Neuronal stem cell (in vitro differentiated cells): Measurements from ENCODE around the gene TMEM260. TPM values are rescaled to one million over a fixed set of nuclear protein-coding genes. Genes with fewer than 3 reads are reported as not detected.
A peak's percentile ranks its signal among the peaks of the same experiment; 100 is the strongest.

Experiments used
- DNase-seq: peaks from one replicate; pipeline ENCODE4 v3.0.0-alpha.2; 2013; ENCODE audit warnings: low spot score
- H2AFZ ChIP-seq: one replicate; pipeline ENCODE4 v1.6.1; 2013; ENCODE audit warnings: mild to moderate bottlenecking, low read length, inconsistent platforms
- H2AK5ac ChIP-seq: 2 replicates; pipeline ENCODE4 v1.6.1; 2013; ENCODE audit warnings: low read depth, mild to moderate bottlenecking, inconsistent platforms, low read length, moderate library complexity, mixed read lengths
- H2BK120ac ChIP-seq: 2 replicates; pipeline ENCODE4 v1.6.1; 2013; ENCODE audit warnings: low read depth, mild to moderate bottlenecking, inconsistent platforms, low read length, moderate library complexity, mixed read lengths
- H2BK12ac ChIP-seq: one replicate; pipeline ENCODE4 v1.6.1; 2013; ENCODE audit warnings: low read length, inconsistent platforms
- H2BK15ac ChIP-seq: 2 replicates; pipeline ENCODE4 v1.6.1; 2013; ENCODE audit warnings: mild to moderate bottlenecking, low read length, inconsistent platforms, mixed read lengths
- H2BK5ac ChIP-seq: one replicate; pipeline ENCODE4 v1.6.1; 2013; ENCODE audit warnings: inconsistent platforms, mild to moderate bottlenecking, low read length, moderate library complexity
- H3K14ac ChIP-seq: one replicate; pipeline ENCODE4 v1.6.1; 2013; ENCODE audit warnings: low read length, inconsistent platforms
- H3K18ac ChIP-seq: 2 replicates; pipeline ENCODE4 v1.6.1; 2013; ENCODE audit warnings: low read length, inconsistent platforms
- H3K23ac ChIP-seq: 2 replicates; pipeline ENCODE4 v1.6.1; 2013; ENCODE audit warnings: low read depth, mild to moderate bottlenecking, mixed read lengths, low read length, inconsistent platforms; ENCODE audit not compliant: poor library complexity
- H3K27ac ChIP-seq: replicated peaks from 3 replicates; pipeline ENCODE4 v1.5.1; 2013; ENCODE audit warnings: low read length, inconsistent platforms
- H3K27me3 ChIP-seq, 3 experiments: 2 replicates each; pipeline ENCODE4 v1.6.1; 2013; ENCODE audit warnings: low read length in 3 of 3, mild to moderate bottlenecking in 2 of 3, inconsistent platforms in 1 of 3, low read depth in 1 of 3, mixed read lengths in 1 of 3, moderate library complexity in 1 of 3; ENCODE audit not compliant: control insufficient read depth in 3 of 3, insufficient read depth in 3 of 3
- H3K36me3 ChIP-seq, 2 donors: replicated peaks in 1 of 2; 2 replicates each; pipeline ENCODE4 v1.6.1; 2013; ENCODE audit warnings: low read length in 2 of 2; ENCODE audit not compliant: control insufficient read depth in 2 of 2, insufficient read depth in 2 of 2
- H3K4ac ChIP-seq: 2 replicates; pipeline ENCODE4 v1.6.1; 2013; ENCODE audit warnings: inconsistent platforms, mild to moderate bottlenecking, low read length, moderate library complexity
- H3K4me1 ChIP-seq, 2 donors: 1 replicate in 1 of 2; 2 replicates in 1 of 2; pipeline ENCODE4 v1.6.1; 2013; ENCODE audit warnings: low read length in 2 of 2, low read depth in 1 of 2; ENCODE audit not compliant: control insufficient read depth in 2 of 2, insufficient read depth in 1 of 2
- H3K4me2 ChIP-seq: one replicate; pipeline ENCODE4 v1.6.1; 2013; ENCODE audit warnings: mild to moderate bottlenecking, low read length, inconsistent platforms; ENCODE audit not compliant: insufficient read depth, poor library complexity, severe bottlenecking
- H3K4me3 ChIP-seq, 2 donors: 2 replicates each; pipeline ENCODE4 v1.5.1; 2013; ENCODE audit warnings: low read length in 2 of 2, mild to moderate bottlenecking in 2 of 2, inconsistent platforms in 1 of 2, moderate library complexity in 1 of 2
- H3K79me1 ChIP-seq: one replicate; pipeline ENCODE4 v1.6.1; 2013; ENCODE audit warnings: low read depth, mild to moderate bottlenecking, inconsistent platforms, low read length, moderate library complexity
- H3K9ac ChIP-seq: one replicate; pipeline ENCODE4 v1.6.1; 2013; ENCODE audit warnings: mild to moderate bottlenecking, low read depth, low read length, inconsistent platforms; ENCODE audit not compliant: poor library complexity
- H3K9me3 ChIP-seq, 2 donors: replicated peaks in 1 of 2; 2 replicates each; pipeline versions ENCODE3 to v1.6.1; 2013; ENCODE audit warnings: low read length in 2 of 2, mild to moderate bottlenecking in 2 of 2, inconsistent platforms in 1 of 2, low read depth in 1 of 2, mixed read lengths in 1 of 2, moderate library complexity in 1 of 2; ENCODE audit not compliant: control insufficient read depth in 2 of 2, insufficient read depth in 1 of 2
- H4K8ac ChIP-seq: one replicate; pipeline ENCODE4 v1.6.1; 2013; ENCODE audit warnings: low read depth, mild to moderate bottlenecking, inconsistent platforms, low read length, moderate library complexity
- H4K91ac ChIP-seq: one replicate; pipeline ENCODE4 v1.6.1; 2013; ENCODE audit warnings: low read length, low read depth, mild to moderate bottlenecking, inconsistent platforms; ENCODE audit not compliant: poor library complexity
- WGBS, 2 donors: extraction: QIAGEN DNeasy Blood & Tissue Kit; methylation state at CpG; one replicate each; pipeline ENCODE4 v1.1.7; 2013; ENCODE audit warnings: missing lambda C conversion rate in 2 of 2, mixed read lengths in 1 of 2; ENCODE audit not compliant: insufficient read length in 2 of 2, insufficient replicate concordance in 1 of 2; ENCODE audit errors: extremely low coverage in 2 of 2; 5-methylcytosine and 5-hydroxymethylcytosine counted together
- polyA plus RNA-seq, 2 experiments: library from polyadenylated mRNA; stranded (reverse); fragments of 200-250 nt; gene quantifications; one replicate each; pipeline ENCODE4 v1.2.3, GENCODE V29; 2013

TMEM260 gene
- polyA plus RNA-seq (2013, experiment 1 of 2) = 14.4 TPM
- polyA plus RNA-seq (2013, experiment 2 of 2) = 13.9 TPM

DNA sequence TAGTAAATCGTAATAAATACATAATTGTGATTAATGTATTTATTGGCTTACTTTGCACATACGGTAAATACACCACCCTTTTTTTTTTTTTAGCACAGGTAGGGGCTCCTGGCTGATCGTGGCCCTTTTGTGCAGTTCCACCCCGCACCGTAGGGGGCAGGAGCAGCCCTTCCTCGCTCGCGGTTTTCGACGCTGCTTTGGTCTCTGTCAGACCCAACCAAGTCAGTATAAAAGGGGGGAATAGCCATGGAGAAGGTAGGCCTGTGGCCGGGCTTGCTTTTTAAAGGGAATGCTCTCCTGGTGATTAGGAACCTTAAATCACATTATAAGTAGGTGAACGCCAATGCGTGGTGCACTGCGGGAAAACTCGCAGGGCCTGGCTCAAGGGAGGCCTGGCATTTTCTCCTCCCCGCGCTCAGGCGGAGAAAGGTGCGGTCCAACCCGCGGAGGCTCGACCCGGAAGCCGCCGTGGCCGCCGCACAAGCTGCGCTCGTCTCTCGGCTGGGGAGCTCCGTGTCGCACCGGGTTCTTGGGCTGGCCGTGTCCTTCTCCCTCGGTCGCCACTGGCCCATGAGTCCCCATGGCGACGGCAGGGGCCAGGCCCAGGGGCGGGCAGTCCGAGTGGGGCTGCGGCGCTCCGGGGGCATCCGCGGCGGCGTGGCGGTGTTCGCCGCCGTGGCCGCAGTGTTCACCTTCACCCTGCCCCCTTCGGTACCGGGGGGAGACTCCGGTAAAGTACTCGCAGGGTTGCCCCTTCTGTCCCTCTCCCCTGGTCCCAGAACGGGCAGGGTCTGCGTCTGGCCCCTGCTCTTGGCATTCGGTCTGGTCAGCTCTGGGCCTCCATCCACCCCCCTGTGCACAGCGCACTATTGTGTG lies at the start of gene TMEM260:
Gene TMEM260 (plus strand): TSS at position 454 of the 876 bp plus-strand sequence. CDS start 117 bp downstream, at position 571.
- H3K27me3 ChIP-seq = peaks cover 0 to 28% (median 0%) of the 10 kb centered on the region in 3 experiments
- WGBS, 2 donors = no CpG with 5 or more reads among the region's 60 CpGs

DNA sequence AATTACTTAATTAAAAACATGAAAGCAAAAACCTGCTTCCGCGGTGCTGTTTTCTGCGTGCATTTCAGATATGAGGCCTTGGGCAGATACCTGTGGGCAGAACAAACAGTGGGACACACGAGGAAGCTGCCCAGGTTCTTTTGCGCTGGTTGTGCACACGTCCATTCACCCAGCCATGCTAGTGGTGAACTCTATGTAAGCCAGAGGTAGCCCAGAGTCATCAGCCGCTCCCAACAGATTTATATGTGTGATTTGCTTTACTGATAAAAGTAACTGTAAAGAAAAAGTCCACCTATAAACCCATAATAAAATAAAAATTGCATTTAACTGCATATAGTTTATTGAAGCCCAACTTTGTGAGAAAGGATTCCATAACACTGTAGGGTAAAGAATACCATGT lies 47.1 kb upstream of the TMEM260 start:
- Histone ChIP-seq H4K91ac (no peak overlapping the region), H3K4me1 (no peaks in the 10 kb centered on the region), H3K27me3 (peaks cover 0 to 38% (median 0%) of the 10 kb centered on the region in 3 experiments), H3K9ac (no peak overlapping the region), H3K9me3 (no peaks in the 10 kb centered on the region), H3K79me1 (no peaks in the 10 kb centered on the region), H3K23ac (no peak overlapping the region), H3K18ac (no peak overlapping the region), H2AFZ (no peak overlapping the region), H3K27ac (no peak overlapping the region), H2BK12ac (no peak overlapping the region), H2AK5ac (no peak overlapping the region), H2BK5ac (no peak overlapping the region), H3K4me3 (no peak overlapping the region), H4K8ac (no peak overlapping the region), H3K4me2 (no peak overlapping the region), H3K36me3 (no peaks in the 10 kb centered on the region), H3K4ac (no peak overlapping the region), H2BK120ac (no peak overlapping the region), H2BK15ac (no peak overlapping the region), H3K14ac (no peak overlapping the region)
- no CpG with 5 or more reads among the region's 7 CpGs for WGBS, 2 donors
- no peak for DNase-seq

More for the DNA sequence above, at the start of gene TMEM260:
- Histone ChIP-seq H3K4ac (no peak within 1 kb of the TSS), H2AFZ (peak within 1 kb of the TSS; percentile 100), H3K9me3 (no peaks in the 10 kb centered on the region), H3K79me1 (peaks cover 5% of the 10 kb centered on the region), H3K23ac (peak within 1 kb of the TSS; percentile 99), H3K4me3 (peak within 1 kb of the TSS; percentile 73 to 98), H4K91ac (no peak within 1 kb of the TSS), H2BK5ac (peak within 1 kb of the TSS; percentile 72), H2BK120ac (no peak within 1 kb of the TSS), H3K27ac (peak within 1 kb of the TSS; percentile 33), H3K9ac (peak within 1 kb of the TSS; percentile 92), H3K14ac (no peak within 1 kb of the TSS), H3K4me1 (peaks cover 3 to 7% of the 10 kb centered on the region in 2 donors), H2AK5ac (no peak within 1 kb of the TSS), H3K4me2 (peak within 1 kb of the TSS; percentile 58), H2BK12ac (no peak within 1 kb of the TSS), H4K8ac (peak within 1 kb of the TSS; percentile 89), H3K18ac (peak within 1 kb of the TSS; percentile 49), H2BK15ac (no peak within 1 kb of the TSS), H3K36me3 (no peaks in the 10 kb centered on the region)
- DNase-seq = peak; percentile 91

DNA sequence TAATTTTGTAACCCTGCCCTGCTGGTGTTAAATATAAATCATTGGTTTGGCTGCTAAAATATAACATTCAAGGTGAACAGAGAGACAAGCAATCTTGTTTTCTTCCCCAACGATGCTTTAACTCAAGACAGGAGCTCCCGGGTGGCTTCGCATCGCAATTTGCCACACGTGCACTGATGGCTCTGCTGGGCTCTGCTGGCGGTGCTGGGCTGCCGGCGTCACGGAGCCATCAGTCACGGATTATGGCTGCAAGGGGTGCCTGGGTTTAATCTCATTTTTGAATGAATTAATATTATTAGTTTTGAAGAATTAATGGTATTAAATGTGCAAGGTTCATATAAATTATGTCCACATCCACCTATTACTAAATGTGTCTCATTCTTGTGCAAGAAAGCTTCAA lies 44.9 kb upstream of the TMEM260 start:
- H3K79me1 ChIP-seq = no peaks in the 10 kb centered on the region
- no peak overlapping the region for H3K18ac ChIP-seq
- no peak overlapping the region for H2AFZ ChIP-seq
- no peak overlapping the region for H3K4me2 ChIP-seq
- H2AK5ac ChIP-seq = no peak overlapping the region
- no peak overlapping the region for H2BK5ac ChIP-seq
- H3K4me3 ChIP-seq = no peak overlapping the region
- H3K9ac ChIP-seq = no peak overlapping the region
- no peaks in the 10 kb centered on the region for H3K36me3 ChIP-seq
- peaks cover 0 to 31% (median 0%) of the 10 kb centered on the region in 3 experiments for H3K27me3 ChIP-seq
- no peak for DNase-seq
- no peak overlapping the region for H3K14ac ChIP-seq
- no peak overlapping the region for H2BK120ac ChIP-seq
- no peaks in the 10 kb centered on the region for H3K9me3 ChIP-seq
- H3K4ac ChIP-seq = no peak overlapping the region
- H4K91ac ChIP-seq = no peak overlapping the region
- H3K4me1 ChIP-seq = no peaks in the 10 kb centered on the region
- no peak overlapping the region for H2BK15ac ChIP-seq
- H4K8ac ChIP-seq = no peak overlapping the region
- no peak overlapping the region for H3K27ac ChIP-seq
- no peak overlapping the region for H2BK12ac ChIP-seq
- no CpG with 5 or more reads among the region's 10 CpGs for WGBS, 2 donors
- no peak overlapping the region for H3K23ac ChIP-seq

DNA sequence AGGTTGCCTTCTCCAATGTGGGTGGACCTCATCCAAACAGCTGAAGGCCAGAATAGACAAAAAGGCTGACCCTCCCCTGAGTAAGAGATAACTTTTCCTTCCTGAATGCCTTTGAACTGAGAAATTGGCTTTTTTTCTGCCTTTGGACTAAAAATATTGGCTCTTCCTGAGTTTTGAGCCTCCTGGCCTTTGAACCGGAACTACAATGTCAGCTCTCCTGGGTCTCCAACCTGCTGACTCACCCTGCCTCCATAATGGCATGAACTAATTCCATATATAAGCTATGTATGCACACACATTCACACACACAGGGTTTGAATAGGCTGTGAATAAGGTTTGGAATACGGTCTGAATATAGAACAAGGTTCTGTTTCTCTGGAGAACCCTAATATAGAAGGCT lies 39.7 kb upstream of the TMEM260 start:
- H3K4me2 ChIP-seq = no peak overlapping the region
- DNase-seq = no peak
- no peaks in the 10 kb centered on the region for H3K79me1 ChIP-seq
- H2AFZ ChIP-seq = no peak overlapping the region
- no peak overlapping the region for H2AK5ac ChIP-seq
- H3K27ac ChIP-seq = no peak overlapping the region
- no peak overlapping the region for H4K91ac ChIP-seq
- WGBS, 2 donors = no CpG with 5 or more reads among the region's 2 CpGs
- no peak overlapping the region for H2BK15ac ChIP-seq
- H3K23ac ChIP-seq = no peak overlapping the region
- H2BK120ac ChIP-seq = no peak overlapping the region
- no peak overlapping the region for H3K4ac ChIP-seq
- H3K14ac ChIP-seq = no peak overlapping the region
- H4K8ac ChIP-seq = no peak overlapping the region
- H3K36me3 ChIP-seq = no peaks in the 10 kb centered on the region
- H2BK5ac ChIP-seq = no peak overlapping the region
- H3K9ac ChIP-seq = no peak overlapping the region
- no peak overlapping the region for H3K4me3 ChIP-seq
- H3K18ac ChIP-seq = no peak overlapping the region
- H3K27me3 ChIP-seq = peaks cover 0 to 19% (median 0%) of the 10 kb centered on the region in 3 experiments
- H3K4me1 ChIP-seq = no peaks in the 10 kb centered on the region
- no peak overlapping the region for H2BK12ac ChIP-seq
- no peaks in the 10 kb centered on the region for H3K9me3 ChIP-seq
